SK-N-SH treated with all-trans-retinoic acid at 6 μM for 48 hours (cell line): Measurements from ENCODE around the gene ST3GAL3.

Experiments used
- ATAC-seq: fragments of 200-7000 bp; cut with Tn5 transposase; 3 replicates; pipeline ENCODE4 v1.9.1; 2020; ENCODE audit warnings: mild to moderate bottlenecking, moderate library complexity
- ARNTL ChIP-seq: fragments of 450-650 bp; formaldehyde crosslinking; IDR thresholded peaks from 2 replicates; pipeline ENCODE4 v1.5.0; 2020; ENCODE audit warnings: low read depth, mild to moderate bottlenecking, moderate library complexity, borderline replicate concordance
- BACH2 ChIP-seq: fragments of 250-450 bp; sonication (Bioruptor Pico); IDR thresholded peaks from 2 replicates; pipeline ENCODE4 v1.9.0; 2021; ENCODE audit warnings: mild to moderate bottlenecking, borderline replicate concordance
- CREB5 ChIP-seq: fragments of 250-450 bp; sonication (Bioruptor Pico); IDR thresholded peaks from 2 replicates; pipeline ENCODE4 v1.5.1; 2020; ENCODE audit warnings: low read depth, mild to moderate bottlenecking, moderate library complexity
- CSDC2 ChIP-seq: fragments of 250-450 bp; sonication (Bioruptor Pico); IDR thresholded peaks from 2 replicates; pipeline ENCODE4 v1.5.0; 2020; ENCODE audit warnings: mild to moderate bottlenecking, moderate library complexity
- CSRNP3 ChIP-seq: fragments of 250-450 bp; sonication (Bioruptor Pico); IDR thresholded peaks from 2 replicates; pipeline ENCODE4 v1.5.1; 2021; ENCODE audit warnings: mild to moderate bottlenecking, moderate library complexity
- ESRRG ChIP-seq: fragments of 250-450 bp; sonication (Bioruptor Pico); IDR thresholded peaks from 2 replicates; pipeline ENCODE4 v1.6.1; 2021; ENCODE audit warnings: mild to moderate bottlenecking
- GLIS3 ChIP-seq: fragments of 250-450 bp; sonication (Bioruptor Pico); IDR thresholded peaks from 2 replicates; pipeline ENCODE4 v1.5.0; 2020; ENCODE audit warnings: mild to moderate bottlenecking, moderate library complexity
- ISL1 ChIP-seq: fragments of 250-450 bp; sonication (Bioruptor Pico); IDR thresholded peaks from 2 replicates; pipeline ENCODE4 v2.1.2; 2022; ENCODE audit warnings: mild to moderate bottlenecking, moderate library complexity
- OSR1 ChIP-seq: fragments of 250-450 bp; sonication (Bioruptor Pico); IDR thresholded peaks from 2 replicates; pipeline ENCODE4 v1.8.0; 2022; ENCODE audit warnings: moderate library complexity, mild to moderate bottlenecking, inconsistent platforms
- PATZ1 ChIP-seq: fragments of 250-450 bp; sonication (Bioruptor Pico); IDR thresholded peaks from 2 replicates; pipeline ENCODE4 v1.8.0; 2020; ENCODE audit warnings: mild to moderate bottlenecking, moderate library complexity, borderline replicate concordance
- POU6F1 ChIP-seq: fragments of 250-450 bp; sonication (Bioruptor Pico); IDR thresholded peaks from 2 replicates; pipeline ENCODE4 v1.8.0; 2021; ENCODE audit warnings: low read depth, mild to moderate bottlenecking, moderate library complexity, borderline replicate concordance
- RARB ChIP-seq: fragments of 250-450 bp; sonication (Bioruptor Pico); IDR thresholded peaks from 2 replicates; pipeline ENCODE4 v1.8.0; 2021; ENCODE audit warnings: mild to moderate bottlenecking, moderate library complexity
- SNAI2 ChIP-seq: fragments of 250-450 bp; sonication (Bioruptor Pico); IDR thresholded peaks from 2 replicates; pipeline ENCODE4 v1.5.0; 2020; ENCODE audit warnings: mild to moderate bottlenecking, moderate library complexity
- TCF4 ChIP-seq: fragments of 250-450 bp; sonication (Bioruptor Pico); IDR thresholded peaks from 2 replicates; pipeline ENCODE4 v1.8.0; 2021; ENCODE audit warnings: mild to moderate bottlenecking, moderate library complexity, borderline replicate concordance
- TOX ChIP-seq: fragments of 250-450 bp; sonication (Bioruptor Pico); IDR thresholded peaks from 2 replicates; pipeline ENCODE4 v1.8.0; 2021; ENCODE audit warnings: mild to moderate bottlenecking, moderate library complexity, borderline replicate concordance
- TSHZ2 ChIP-seq: fragments of 250-450 bp; sonication (Bioruptor Pico); IDR thresholded peaks from 2 replicates; pipeline ENCODE4 v1.5.0; 2020; ENCODE audit warnings: mild to moderate bottlenecking, moderate library complexity
- ZC3H10 ChIP-seq: fragments of 250-450 bp; sonication (Bioruptor Pico); IDR thresholded peaks from 2 replicates; pipeline ENCODE4 v1.5.1; 2021; ENCODE audit warnings: mild to moderate bottlenecking, moderate library complexity
- ZFP3 ChIP-seq: fragments of 250-450 bp; sonication (Bioruptor Pico); IDR thresholded peaks from 2 replicates; pipeline ENCODE4 v1.5.0; 2020; ENCODE audit warnings: mild to moderate bottlenecking, moderate library complexity
- ZFP30 ChIP-seq: fragments of 450-650 bp; formaldehyde crosslinking; IDR thresholded peaks from 2 replicates; pipeline ENCODE4 v1.5.0; 2022; ENCODE audit warnings: mild to moderate bottlenecking, moderate library complexity
- ZNF565 ChIP-seq: fragments of 450-650 bp; formaldehyde crosslinking; conservative IDR thresholded peaks from 2 replicates; pipeline ENCODE4 v1.5.0; 2020; ENCODE audit warnings: low read depth, mild to moderate bottlenecking, moderate library complexity
- ZNF70 ChIP-seq: fragments of 450-650 bp; formaldehyde crosslinking; IDR thresholded peaks from 2 replicates; pipeline ENCODE4 v1.5.0; 2020; ENCODE audit warnings: mild to moderate bottlenecking, moderate library complexity
- ZNF8 ChIP-seq: fragments of 450-650 bp; formaldehyde crosslinking; IDR thresholded peaks from 2 replicates; pipeline ENCODE4 v1.5.0; 2020; ENCODE audit warnings: mild to moderate bottlenecking, moderate library complexity

The ST3GAL3 gene

GRCh38 chr1:43949678-43950077 is 242.3 kb downstream of the ST3GAL3 start (continued):
- TF ChIP-seq CREB5 (CRISPR knock-in tag): no peak

- ATAC-seq: no peak
- TF ChIP-seq ZC3H10 (CRISPR knock-in tag) (no peak), GLIS3 (CRISPR knock-in tag) (no peak), ZNF565 (CRISPR knock-in tag) (no peak), ARNTL (CRISPR knock-in tag) (no peak), BACH2 (no peak), OSR1 (CRISPR knock-in tag) (no peak), ZNF8 (CRISPR knock-in tag) (no peak), SNAI2 (CRISPR knock-in tag) (no peak), ISL1 (no peak), ZNF70 (CRISPR knock-in tag) (no peak), ZFP30 (CRISPR knock-in tag) (no peak), CSDC2 (CRISPR knock-in tag) (no peak), CSRNP3 (no peak), ESRRG (CRISPR knock-in tag) (no peak), RARB (no peak), ZFP3 (no peak)
Observed at GRCh38 chr1:43951021-43951985, 244.0 kb downstream of the ST3GAL3 start.

GRCh38 chr1:43952731-43953346 is 245.5 kb downstream of the ST3GAL3 start:
- no peak for ATAC-seq

GRCh38 chr1:43953361-43953760 is 246.0 kb downstream of the ST3GAL3 start:
- ATAC-seq: no peak
- no peak for TF ChIP-seq POU6F1 (CRISPR knock-in tag)
- TF ChIP-seq PATZ1 (CRISPR knock-in tag): no peak
- no peak for TF ChIP-seq CSRNP3
- no peak for TF ChIP-seq ARNTL (CRISPR knock-in tag)
- TF ChIP-seq BACH2: no peak
- TF ChIP-seq ZC3H10 (CRISPR knock-in tag): no peak
- TF ChIP-seq TCF4: no peak
- TF ChIP-seq GLIS3 (CRISPR knock-in tag): no peak
- TF ChIP-seq TSHZ2 (CRISPR knock-in tag): no peak
- no peak for TF ChIP-seq ZNF8 (CRISPR knock-in tag)
- no peak for TF ChIP-seq ZNF70 (CRISPR knock-in tag)
- TF ChIP-seq ZFP30 (CRISPR knock-in tag): no peak
- TF ChIP-seq RARB: no peak
- TF ChIP-seq ISL1: no peak
- TF ChIP-seq CSDC2 (CRISPR knock-in tag): no peak
- no peak for TF ChIP-seq CREB5 (CRISPR knock-in tag)
- no peak for TF ChIP-seq SNAI2 (CRISPR knock-in tag)
- TF ChIP-seq ZFP3: no peak
- no peak for TF ChIP-seq ESRRG (CRISPR knock-in tag)

More at GRCh38 chr1:43952731-43953346, 245.5 kb downstream of the ST3GAL3 start:
- TF ChIP-seq TOX (CRISPR knock-in tag): no peak
- TF ChIP-seq ARNTL (CRISPR knock-in tag): no peak
